Endothelial cell of umbilical vein (primary cell): Measurements from ENCODE around the gene LOXHD1. TPM values are rescaled to one million over a fixed set of nuclear protein-coding genes. Genes with fewer than 3 reads are reported as not detected.

Experiments
- BruUV-seq: library from RNA; stranded (reverse); fragments of 400-500 nt; replicated peaks from 2 replicates; lab custom pipeline; 2021; lab: Mats Ljungman, UMichigan
- CTCF ChIA-PET: fragments of 300-600, 350-600 bp; sonication (Branson Sonifier 250); formaldehyde crosslinking; loops from one replicate; lab custom pipeline; 2021; ENCODE audit warnings: antibody characterized with exemption, inconsistent platforms; lab: Charles Lee
- POLR2A ChIA-PET: fragments of 300-600, 350-600 bp; sonication (Branson Sonifier 250); formaldehyde crosslinking; loops from one replicate; lab custom pipeline; 2021; ENCODE audit warnings: antibody characterized with exemption, inconsistent platforms; lab: Charles Lee
- DNase-seq: peaks from one replicate; pipeline ENCODE4 v3.0.0-alpha.2; 2011; ENCODE audit warnings: low read depth, low spot score
- FAIRE-seq: peaks from 2 replicates; lab custom pipeline; 2011; peaks lifted over from hg19 to GRCh38; lab: Jason Lieb, UNC
- H2AFZ ChIP-seq: 2 replicates; pipeline ENCODE4 v1.6.0; 2012; ENCODE audit warnings: low read depth, low read length, control low read depth, inconsistent platforms
- H3K27ac ChIP-seq: 2 replicates; pipeline ENCODE4 v1.5.1; 2011; ENCODE audit warnings: low read depth, mild to moderate bottlenecking, control low read depth, low read length, moderate library complexity; ENCODE audit not compliant: insufficient read depth
- H3K27me3 ChIP-seq, 2 experiments: 2 replicates each; pipeline versions ENCODE4 v1.6.0 to v1.6.1; 2011; ENCODE audit warnings: low read length in 2 of 2, mixed read lengths in 1 of 2; ENCODE audit not compliant: control insufficient read depth in 2 of 2, insufficient read depth in 2 of 2
- H3K36me3 ChIP-seq, 2 experiments: 2 replicates in 1 of 2; 3 replicates in 1 of 2; pipeline ENCODE4 v1.5.1; 2011; ENCODE audit warnings: low read length in 2 of 2, mild to moderate bottlenecking in 1 of 2, moderate library complexity in 1 of 2; ENCODE audit not compliant: control insufficient read depth in 2 of 2, insufficient read depth in 2 of 2; ENCODE audit errors: extremely low read depth in 1 of 2
- H3K4me1 ChIP-seq: 3 replicates; pipeline ENCODE4 v1.5.1; 2011; ENCODE audit warnings: mild to moderate bottlenecking, low read length; ENCODE audit not compliant: control insufficient read depth, insufficient read depth; ENCODE audit errors: extremely low read depth
- H3K4me2 ChIP-seq: 2 replicates; pipeline ENCODE4 v1.6.1; 2011; ENCODE audit warnings: low read length, control low read depth, mixed read lengths; ENCODE audit not compliant: insufficient read depth
- H3K4me3 ChIP-seq, 3 experiments: fragments of 200-600 bp in 1 of 3; sonication (generic), shearing (Covaris generic) in 1 of 3; replicated peaks in 1 of 3; 2 replicates each; pipeline ENCODE4 v1.5.1; 2011 to 2016; ENCODE audit warnings: control low read depth in 3 of 3, low read length in 3 of 3, mild to moderate bottlenecking in 2 of 3, inconsistent platforms in 1 of 3, low read depth in 1 of 3, moderate library complexity in 1 of 3; ENCODE audit not compliant: insufficient read depth in 1 of 3
- H3K79me2 ChIP-seq: 2 replicates; pipeline ENCODE4 v1.6.0; 2012; ENCODE audit warnings: low read length, inconsistent platforms; ENCODE audit not compliant: control insufficient read depth, insufficient read depth
- H3K9ac ChIP-seq: replicated peaks from 2 replicates; pipeline ENCODE3; 2011; ENCODE audit warnings: low read length, control low read depth; ENCODE audit not compliant: insufficient read depth; ENCODE audit errors: extremely low read depth
- H3K9me1 ChIP-seq: replicated peaks from 3 replicates; pipeline ENCODE4 v1.6.0; 2011; ENCODE audit warnings: mild to moderate bottlenecking, low read length; ENCODE audit not compliant: control insufficient read depth, insufficient read depth; ENCODE audit errors: extremely low read depth
- H3K9me3 ChIP-seq: replicated peaks from 2 replicates; pipeline ENCODE4 v1.5.1; 2012; ENCODE audit warnings: low read length, inconsistent platforms; ENCODE audit not compliant: control insufficient read depth, insufficient read depth
- H4K20me1 ChIP-seq: replicated peaks from 2 replicates; pipeline ENCODE3; 2011; ENCODE audit warnings: mild to moderate bottlenecking, low read length; ENCODE audit not compliant: control insufficient read depth, insufficient read depth; ENCODE audit errors: extremely low read depth
- EZH2 ChIP-seq: IDR thresholded peaks from 2 replicates; pipeline ENCODE4 v1.6.1; 2012; ENCODE audit warnings: borderline replicate concordance, low read depth, mild to moderate bottlenecking, moderate library complexity, low read length, inconsistent platforms; ENCODE audit not compliant: severe bottlenecking
- FOS ChIP-seq: IDR thresholded peaks from 2 replicates; pipeline ENCODE4 v1.6.1; 2011; ENCODE audit warnings: mild to moderate bottlenecking, low read length, moderate library complexity, borderline replicate concordance; ENCODE audit not compliant: insufficient read depth
- GATA2 ChIP-seq: IDR thresholded peaks from 2 replicates; pipeline ENCODE4 v1.7.0; 2011; ENCODE audit warnings: low read depth, mild to moderate bottlenecking, moderate library complexity, mixed read lengths, low read length; ENCODE audit not compliant: insufficient read length, insufficient read depth
- JUN ChIP-seq: IDR thresholded peaks from 2 replicates; pipeline ENCODE4 v1.6.1; 2011; ENCODE audit warnings: borderline replicate concordance, low read depth; ENCODE audit not compliant: insufficient read length, insufficient read depth
- MAX ChIP-seq: IDR thresholded peaks from 2 replicates; pipeline ENCODE4 v1.6.1; 2011; ENCODE audit not compliant: insufficient read depth, insufficient read length
- MYC ChIP-seq: IDR thresholded peaks from one replicate; pipeline ENCODE4 v1.6.1; 2011; ENCODE audit warnings: mild to moderate bottlenecking, low read depth, low read length
- POLR2A ChIP-seq: IDR thresholded peaks from 2 replicates; pipeline ENCODE4 v1.6.1; 2012; ENCODE audit warnings: low read depth, mild to moderate bottlenecking, control low read depth, low read length
- POLR2AphosphoS5 ChIP-seq: IDR thresholded peaks from 2 replicates; pipeline ENCODE4 v1.6.1; 2012; ENCODE audit warnings: low read depth, mild to moderate bottlenecking, control low read depth, low read length, moderate library complexity; ENCODE audit not compliant: insufficient read depth
- dilution Hi-C: fragments of 300-500 bp; cut with MboI; formaldehyde crosslinking; loops from one replicate; pipeline ENCODE4 v1.15.0; 2019; ENCODE audit warnings: low sequenced_read_pairs; ENCODE audit not compliant: extremely low pct_ligation_motif_present
- intact Hi-C: fragments of 100-400 bp; cut with micrococcal nuclease; formaldehyde crosslinking; loops from one replicate; pipeline ENCODE4 v1.10.0; 2022
- polyA plus RNA-seq, 4 experiments: library from polyadenylated mRNA; depleted of rRNA in 3 of 4; stranded (reverse) in 3 of 4; unstranded in 1 of 4; fragments of >200 nt; gene quantifications; 2 replicates each; pipeline versions ENCODE4 v1.2.1 to v1.2.3, GENCODE V29; 2011 to 2012; ENCODE audit warnings: missing spikeins in 1 of 4
- total RNA-seq: library from RNA; stranded (reverse); gene quantifications from 2 replicates; pipeline ENCODE4 v1.2.3, GENCODE V29; 2021
- TF ChIP-seq, protein P1 (sequence below), 2 donors: IDR thresholded peaks; 1 replicate in 1 of 2; 2 replicates in 1 of 2; pipeline ENCODE4 v1.5.1; 2011; ENCODE audit warnings: low read length in 2 of 2, mild to moderate bottlenecking in 2 of 2, moderate library complexity in 2 of 2, control low read depth in 1 of 2, inconsistent platforms in 1 of 2, low read depth in 1 of 2; ENCODE audit not compliant: insufficient read depth in 1 of 2; ENCODE audit errors: extremely low read depth in 1 of 2

The LOXHD1 gene
- total and polyA plus RNA-seq, 2 donors (not counting 3 experiments of a cell fraction or from before 2014, with no cell fraction given): not detected

GRCh38 chr18:46587600-46587999 is 69.4 kb downstream of the LOXHD1 start:
- H3K9me3 ChIP-seq: no peaks in the 10 kb centered on the region
- TF ChIP-seq, protein P1, sequence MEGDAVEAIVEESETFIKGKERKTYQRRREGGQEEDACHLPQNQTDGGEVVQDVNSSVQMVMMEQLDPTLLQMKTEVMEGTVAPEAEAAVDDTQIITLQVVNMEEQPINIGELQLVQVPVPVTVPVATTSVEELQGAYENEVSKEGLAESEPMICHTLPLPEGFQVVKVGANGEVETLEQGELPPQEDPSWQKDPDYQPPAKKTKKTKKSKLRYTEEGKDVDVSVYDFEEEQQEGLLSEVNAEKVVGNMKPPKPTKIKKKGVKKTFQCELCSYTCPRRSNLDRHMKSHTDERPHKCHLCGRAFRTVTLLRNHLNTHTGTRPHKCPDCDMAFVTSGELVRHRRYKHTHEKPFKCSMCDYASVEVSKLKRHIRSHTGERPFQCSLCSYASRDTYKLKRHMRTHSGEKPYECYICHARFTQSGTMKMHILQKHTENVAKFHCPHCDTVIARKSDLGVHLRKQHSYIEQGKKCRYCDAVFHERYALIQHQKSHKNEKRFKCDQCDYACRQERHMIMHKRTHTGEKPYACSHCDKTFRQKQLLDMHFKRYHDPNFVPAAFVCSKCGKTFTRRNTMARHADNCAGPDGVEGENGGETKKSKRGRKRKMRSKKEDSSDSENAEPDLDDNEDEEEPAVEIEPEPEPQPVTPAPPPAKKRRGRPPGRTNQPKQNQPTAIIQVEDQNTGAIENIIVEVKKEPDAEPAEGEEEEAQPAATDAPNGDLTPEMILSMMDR (IDR thresholded peaks at IDR 0.05; ENCODE audit: extremely low read depth in 1 of 2, insufficient read depth in 1 of 2, low read depth in 1 of 2, low read length in 2 of 2): no peak
- no peak for TF ChIP-seq FOS
- no peak for TF ChIP-seq EZH2
- TF ChIP-seq MAX: no peak
- TF ChIP-seq POLR2A: no peak
- no peak for TF ChIP-seq GATA2
- no peak for TF ChIP-seq JUN
- no peak for TF ChIP-seq MYC
- no peak for TF ChIP-seq POLR2AphosphoS5
- no TSS peak for BruUV-seq
- intact Hi-C loops (no loop called here), dilution Hi-C loops (no loop called here)
- H3K9ac ChIP-seq: no peak overlapping the region
- CTCF ChIA-PET: no interaction called here
- H3K79me2 ChIP-seq: no peaks in the 10 kb centered on the region
- H3K27ac ChIP-seq: no peak overlapping the region
- no peak overlapping the region for H2AFZ ChIP-seq
- H4K20me1 ChIP-seq: no peaks in the 10 kb centered on the region
- POLR2A ChIA-PET: no interaction called here
- FAIRE-seq: no peak
- no peaks in the 10 kb centered on the region for H3K4me1 ChIP-seq
- H3K27me3 ChIP-seq: no peaks in the 10 kb centered on the region
- no peaks in the 10 kb centered on the region for H3K36me3 ChIP-seq
- no peaks in the 10 kb centered on the region for H3K9me1 ChIP-seq
- DNase-seq: no peak
- H3K4me2 ChIP-seq: no peak overlapping the region
- H3K4me3 ChIP-seq: no peak overlapping the region
